ENCODE measurements around the gene ASZ1. TPM values are rescaled to one million over a fixed set of nuclear protein-coding genes. Genes with fewer than 3 reads are reported as not detected.

Gene ASZ1
- total and polyA plus RNA-seq, 2 of the 4 experiments (the other 2 are of a cell fraction), result not detected

DNA sequence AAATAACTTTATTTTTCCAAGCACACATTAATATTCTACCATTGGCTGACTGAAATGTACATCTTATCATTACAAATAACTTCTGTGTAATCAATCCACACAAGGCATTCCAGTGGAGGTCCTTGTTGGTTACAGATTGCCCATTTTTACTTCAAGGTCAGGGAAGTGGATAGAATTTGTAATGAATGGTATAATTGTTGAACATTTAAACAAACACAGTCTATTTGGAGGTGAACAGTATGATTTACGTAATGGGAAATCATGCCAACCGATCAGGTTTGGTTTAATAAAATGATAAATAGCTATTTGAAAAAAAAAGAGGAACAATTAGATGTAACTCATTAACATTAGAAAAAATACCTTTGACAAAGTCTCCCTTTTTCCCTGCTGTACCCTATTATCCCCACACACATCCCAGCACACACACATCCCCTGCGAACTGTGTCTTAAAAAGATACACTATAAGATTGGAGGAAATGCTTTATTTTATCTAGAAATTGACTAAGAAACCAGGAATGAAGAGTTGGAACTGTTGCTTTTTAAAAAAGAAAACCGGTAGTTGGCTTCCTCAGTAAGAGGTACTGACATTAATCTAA lies 19.0 kb upstream of the ASZ1 start:
- H3K23ac ChIP-seq (ENCODE audit: low read depth, low read length), result no peak overlapping the region
- no peak for TF ChIP-seq MAZ (IDR thresholded peaks at IDR 0.05; ENCODE audit: borderline replicate concordance, low read depth, low read length)
- TF ChIP-seq USF2 (IDR thresholded peaks at IDR 0.05; ENCODE audit: low read depth, low read length), result no peak
- no peak for TF ChIP-seq RCOR1 (IDR thresholded peaks at IDR 0.05; ENCODE audit: insufficient replicate concordance, low read length)
- no peak for TF ChIP-seq MAFK (IDR thresholded peaks at IDR 0.05; ENCODE audit: low read depth, low read length)
- no peak for TF ChIP-seq SMC3 (IDR thresholded peaks at IDR 0.05; ENCODE audit: low read depth, low read length)
- no peak for TF ChIP-seq CHD1 (IDR thresholded peaks at IDR 0.05; ENCODE audit: low read depth, low read length)
- no peak for TF ChIP-seq CEBPB (IDR thresholded peaks at IDR 0.05; ENCODE audit: low read depth, low read length)
- ATAC-seq (ENCODE audit: low read depth) (no peak), DNase-seq (no peak)
- no peak overlapping the region for H3K4me3 ChIP-seq (ENCODE audit: insufficient read depth, low read depth, low read length)
- no peaks in the 10 kb centered on the region for H3K9me1 ChIP-seq (ENCODE audit: insufficient read depth, low read length)
- H3K9ac ChIP-seq (ENCODE audit: low read depth, low read length), result no peak overlapping the region
- no peaks in the 10 kb centered on the region for H3K79me1 ChIP-seq (ENCODE audit: low read depth in 1 of 2, low read length in 2 of 2)
- H4K5ac ChIP-seq (ENCODE audit: low read depth, low read length), result no peak overlapping the region
- CTCF ChIA-PET, result interaction anchor here (0.6 kb wide), 1 partner anchor 286 kb away, joined by 3 read pairs; no protein-coding TSS in a partner anchor
- no peak overlapping the region for H3K18ac ChIP-seq (ENCODE audit: low read depth, low read length)
- WGBS, 2 experiments (ENCODE audit: extremely low coverage in 2 of 2, insufficient read length in 1 of 2), result no CpG with 5 or more reads among the region's 4 CpGs
- POLR2A ChIA-PET (ENCODE audit: unreplicated experiment), result no interaction called here
- H3K4me1 ChIP-seq (ENCODE audit: control insufficient read depth, insufficient read depth, low read length), result no peaks in the 10 kb centered on the region
- no peak overlapping the region for H2BK20ac ChIP-seq (ENCODE audit: low read depth, low read length)
- no peak overlapping the region for H2AK5ac ChIP-seq (ENCODE audit: low read depth, low read length)
- no TSS peak for BruUV-seq (replicated peaks)
- no peak overlapping the region for H2AFZ ChIP-seq (replicated peaks; ENCODE audit: low read length, poor library complexity)
- no peak overlapping the region for H4K91ac ChIP-seq (ENCODE audit: insufficient read depth, low read depth, low read length)
- H4K20me1 ChIP-seq (ENCODE audit: insufficient read depth, low read length), result no peaks in the 10 kb centered on the region
- in situ Hi-C loops (cut with MboI; ENCODE audit: low sequenced_read_pairs) (no loop called here), dilution Hi-C loops (cut with HindIII; ENCODE audit: low sequenced_read_pairs, unreplicated experiment) (no loop called here), intact Hi-C loops (cut with micrococcal nuclease) (no loop called here)
- no peak overlapping the region for H2BK15ac ChIP-seq (ENCODE audit: low read depth, low read length)
- no peak overlapping the region for H3K4ac ChIP-seq (ENCODE audit: low read depth, low read length)
- no peak overlapping the region for H2AK9ac ChIP-seq (replicated peaks; ENCODE audit: low read depth, low read length, poor library complexity)
- no peak overlapping the region for H2BK120ac ChIP-seq (ENCODE audit: low read depth, low read length)
- no peak overlapping the region for H3K27ac ChIP-seq (ENCODE audit: insufficient read depth, low read length)
- no peak overlapping the region for H3K14ac ChIP-seq (replicated peaks; ENCODE audit: low read depth, low read length)
- H2BK5ac ChIP-seq (ENCODE audit: low read depth, low read length, poor library complexity, severe bottlenecking), result no peak overlapping the region
- no peaks in the 10 kb centered on the region for H3K9me3 ChIP-seq (ENCODE audit: control insufficient read depth, insufficient read depth, low read length)
- H3K4me2 ChIP-seq (ENCODE audit: low read depth, low read length), result no peak overlapping the region
- H4K8ac ChIP-seq (ENCODE audit: low read depth in 2 of 2, low read length in 2 of 2), result no peak overlapping the region
- H3K56ac ChIP-seq (ENCODE audit: extremely low read depth, insufficient read depth, low read length), result no peak overlapping the region
- no peaks in the 10 kb centered on the region for H3K27me3 ChIP-seq (ENCODE audit: control insufficient read depth, insufficient read depth, low read length)
- no peaks in the 10 kb centered on the region for H3K36me3 ChIP-seq (ENCODE audit: control insufficient read depth, insufficient read depth, low read length)
